Activated naive CD8-positive, alpha-beta T cell treated with anti-CD3 and anti-CD28 coated beads for 36 hours (primary cell): ENCODE data around the gene DUSP1. TPM values are rescaled to one million over a fixed set of nuclear protein-coding genes. Genes with fewer than 3 reads are reported as not detected.

ENCODE experiments used
- DNase-seq: peaks from one replicate; pipeline ENCODE4 v3.0.0; 2021
- H3K27ac Mint-ChIP-seq: one replicate; pipeline ENCODE4 v1.8.0; 2022; ENCODE audit warnings: mild to moderate bottlenecking, moderate library complexity, mixed read lengths
- H3K27me3 Mint-ChIP-seq: one replicate; pipeline ENCODE4 v1.8.0; 2022; ENCODE audit warnings: mild to moderate bottlenecking, mixed read lengths
- H3K36me3 Mint-ChIP-seq: one replicate; pipeline ENCODE4 v1.8.0; 2021; ENCODE audit warnings: mild to moderate bottlenecking, mixed read lengths
- H3K4me1 Mint-ChIP-seq: one replicate; pipeline ENCODE4 v1.8.0; 2021; ENCODE audit warnings: mixed read lengths
- H3K4me3 Mint-ChIP-seq: one replicate; pipeline ENCODE4 v1.8.0; 2022; ENCODE audit warnings: mild to moderate bottlenecking, moderate library complexity, mixed read lengths
- H3K9me3 Mint-ChIP-seq: one replicate; pipeline ENCODE4 v1.8.0; 2022; ENCODE audit warnings: mixed read lengths
- total RNA-seq, 2 experiments: library from RNA; stranded (reverse); gene quantifications; one replicate each; pipeline ENCODE4 v1.2.3, GENCODE V29; 2021

DUSP1 gene
- total RNA-seq, 2 experiments from 2014 or later: 8.7 to 8.9 TPM

- Mint-ChIP-seq H3K36me3 (no peaks in the 10 kb centered on the region), H3K9me3 (no peaks in the 10 kb centered on the region), H3K4me3 (no peak overlapping the region), H3K4me1 (no peaks in the 10 kb centered on the region), H3K27ac (no peak overlapping the region), H3K27me3 (no peaks in the 10 kb centered on the region)
- DNase-seq: no peak
Observed at GRCh38 chr5:172733131-172733973, 37.6 kb downstream of the DUSP1 start.

DNA sequence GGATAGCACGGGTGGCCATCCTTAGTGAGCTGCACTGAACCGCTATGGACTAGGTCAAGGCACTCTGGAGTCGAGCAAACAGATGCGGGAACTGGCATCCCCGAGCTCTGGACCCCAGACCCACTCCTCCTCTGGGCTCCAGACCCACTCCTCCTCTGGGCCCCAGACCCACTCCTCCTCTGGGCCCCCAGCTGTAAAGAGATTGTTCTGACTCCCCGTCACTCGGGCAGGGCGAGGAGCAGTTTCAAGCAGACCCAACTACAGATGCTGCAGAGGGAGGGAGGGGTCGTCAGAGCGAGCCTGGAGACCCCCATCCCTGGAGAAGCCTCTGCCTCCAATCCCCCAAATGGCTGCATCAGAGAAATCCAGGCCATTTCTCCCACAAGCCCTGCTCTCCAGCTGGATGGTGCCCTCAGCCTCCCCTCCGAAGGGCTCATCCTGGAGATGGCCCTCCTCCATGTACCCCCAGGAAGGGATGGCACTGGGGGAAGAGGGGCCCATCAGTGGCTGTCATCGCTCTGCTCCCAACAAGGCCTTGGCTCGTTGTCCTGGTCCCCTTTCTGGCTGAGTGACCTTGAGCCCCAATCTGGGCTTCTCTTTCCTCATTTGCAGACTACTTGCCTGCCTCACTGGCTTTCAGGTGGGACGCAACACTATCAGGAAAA lies 38.7 kb downstream of the DUSP1 start:
- H3K9me3 Mint-ChIP-seq: no peaks in the 10 kb centered on the region
- no peak for DNase-seq
- no peaks in the 10 kb centered on the region for H3K4me1 Mint-ChIP-seq
- no peak overlapping the region for H3K27ac Mint-ChIP-seq
- no peaks in the 10 kb centered on the region for H3K27me3 Mint-ChIP-seq
- no peak overlapping the region for H3K4me3 Mint-ChIP-seq
- H3K36me3 Mint-ChIP-seq: no peaks in the 10 kb centered on the region

GRCh38 chr5:172731680-172732074 lies 39.3 kb downstream of the DUSP1 start:
- no peak for DNase-seq
- Mint-ChIP-seq H3K27me3 (no peaks in the 10 kb centered on the region), H3K36me3 (no peaks in the 10 kb centered on the region), H3K9me3 (no peaks in the 10 kb centered on the region), H3K4me1 (no peaks in the 10 kb centered on the region), H3K4me3 (no peak overlapping the region), H3K27ac (no peak overlapping the region)

GRCh38 chr5:172730981-172731679 lies 39.9 kb downstream of the DUSP1 start:
- Mint-ChIP-seq H3K4me3 (no peak overlapping the region), H3K27me3 (no peaks in the 10 kb centered on the region), H3K36me3 (no peaks in the 10 kb centered on the region), H3K27ac (no peak overlapping the region), H3K4me1 (no peaks in the 10 kb centered on the region), H3K9me3 (no peaks in the 10 kb centered on the region)
- DNase-seq: no peak

DNA sequence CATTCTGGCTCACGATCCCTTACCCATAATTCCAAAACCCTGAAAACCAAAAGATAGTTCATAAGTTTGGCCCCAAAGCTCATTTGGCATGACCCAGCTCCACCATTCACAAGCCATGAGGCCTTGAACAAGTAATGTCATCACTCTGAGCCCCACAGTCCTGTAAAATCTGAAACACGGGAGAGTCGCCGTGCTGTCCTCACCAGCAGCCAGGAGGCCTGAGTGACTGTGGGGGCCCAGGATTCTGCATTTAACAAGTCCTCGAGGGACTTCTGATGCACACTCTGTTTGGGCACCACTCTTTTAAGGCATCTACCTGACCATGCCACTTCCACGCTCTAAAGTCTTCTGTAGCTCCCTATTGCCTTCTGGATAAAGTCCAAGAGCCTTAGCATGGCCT lies 40.8 kb downstream of the DUSP1 start:
- H3K27me3 Mint-ChIP-seq: no peaks in the 10 kb centered on the region

DNA sequence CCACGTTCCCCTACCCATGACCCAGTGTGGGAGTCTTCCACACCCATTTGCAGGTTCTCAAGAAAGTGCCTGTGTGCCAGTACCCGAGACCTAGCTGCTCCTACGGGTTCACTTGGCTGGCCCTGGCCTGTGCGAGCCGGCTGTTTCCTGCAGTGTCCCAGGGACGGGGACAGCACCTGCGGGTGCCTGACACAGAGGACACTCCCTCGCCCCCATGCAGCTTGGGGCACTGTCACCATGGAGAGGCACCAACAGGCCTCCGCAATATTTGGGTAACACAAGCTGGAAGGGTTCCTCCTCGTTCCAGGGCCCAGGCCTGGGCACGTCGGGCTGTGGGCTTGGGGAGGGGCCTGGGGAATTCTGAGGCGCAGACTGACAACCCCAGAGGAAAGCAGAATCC lies 41.4 kb downstream of the DUSP1 start:
- H3K4me1 Mint-ChIP-seq: no peaks in the 10 kb centered on the region
- no peaks in the 10 kb centered on the region for H3K9me3 Mint-ChIP-seq
- no peak for DNase-seq
- no peak overlapping the region for H3K27ac Mint-ChIP-seq
- H3K4me3 Mint-ChIP-seq: no peak overlapping the region
- no peaks in the 10 kb centered on the region for H3K36me3 Mint-ChIP-seq
- H3K27me3 Mint-ChIP-seq: no peaks in the 10 kb centered on the region

More for the DNA sequence above, 40.8 kb downstream of the DUSP1 start:
- H3K4me1 Mint-ChIP-seq: no peaks in the 10 kb centered on the region
- no peak overlapping the region for H3K4me3 Mint-ChIP-seq
- H3K9me3 Mint-ChIP-seq: no peaks in the 10 kb centered on the region
- DNase-seq: no peak
- H3K27ac Mint-ChIP-seq: no peak overlapping the region
- H3K36me3 Mint-ChIP-seq: no peaks in the 10 kb centered on the region

- Mint-ChIP-seq H3K4me1 (no peaks in the 10 kb centered on the region), H3K27ac (no peak overlapping the region), H3K36me3 (no peaks in the 10 kb centered on the region), H3K27me3 (no peaks in the 10 kb centered on the region), H3K4me3 (no peak overlapping the region), H3K9me3 (no peaks in the 10 kb centered on the region)
- DNase-seq: no peak
Observed at GRCh38 chr5:172728481-172729241, 42.3 kb downstream of the DUSP1 start.

- H3K4me1 Mint-ChIP-seq: no peaks in the 10 kb centered on the region
- H3K9me3 Mint-ChIP-seq: no peaks in the 10 kb centered on the region
- H3K27me3 Mint-ChIP-seq: no peaks in the 10 kb centered on the region
- H3K27ac Mint-ChIP-seq: no peak overlapping the region
- no peaks in the 10 kb centered on the region for H3K36me3 Mint-ChIP-seq
- no peak for DNase-seq
- H3K4me3 Mint-ChIP-seq: no peak overlapping the region
Observed at GRCh38 chr5:172727551-172727950, 43.4 kb downstream of the DUSP1 start.

DNA sequence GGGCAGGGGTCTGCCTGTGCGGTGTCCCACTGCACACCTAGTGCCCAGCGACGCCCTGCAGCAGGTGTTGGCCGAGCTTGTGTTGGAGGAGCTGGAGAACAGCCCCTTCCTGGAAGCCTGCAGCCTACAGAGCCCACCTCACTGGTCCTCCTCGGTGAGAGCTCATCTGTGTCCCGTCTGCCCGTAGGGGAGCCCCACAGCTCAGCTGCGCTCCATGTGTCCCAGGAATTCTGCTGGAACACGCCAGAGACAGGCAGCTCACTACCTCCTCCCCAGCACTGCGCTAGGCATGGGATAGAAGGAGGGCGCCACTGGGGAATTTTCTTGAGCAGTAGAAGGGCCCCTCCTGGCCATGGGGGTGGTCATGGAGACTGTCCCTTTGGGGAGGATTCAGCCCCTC lies 44.0 kb downstream of the DUSP1 start:
- no peak for DNase-seq
- Mint-ChIP-seq H3K9me3 (no peaks in the 10 kb centered on the region), H3K27ac (no peak overlapping the region), H3K4me1 (no peaks in the 10 kb centered on the region), H3K27me3 (no peaks in the 10 kb centered on the region), H3K36me3 (no peaks in the 10 kb centered on the region), H3K4me3 (no peak overlapping the region)

GRCh38 chr5:172725785-172726184 lies 45.2 kb downstream of the DUSP1 start:
- H3K27ac Mint-ChIP-seq: no peak overlapping the region
- H3K4me3 Mint-ChIP-seq: no peak overlapping the region
- H3K27me3 Mint-ChIP-seq: no peaks in the 10 kb centered on the region
- H3K9me3 Mint-ChIP-seq: no peaks in the 10 kb centered on the region
- H3K4me1 Mint-ChIP-seq: no peaks in the 10 kb centered on the region
- no peaks in the 10 kb centered on the region for H3K36me3 Mint-ChIP-seq
- DNase-seq: no peak

DNA sequence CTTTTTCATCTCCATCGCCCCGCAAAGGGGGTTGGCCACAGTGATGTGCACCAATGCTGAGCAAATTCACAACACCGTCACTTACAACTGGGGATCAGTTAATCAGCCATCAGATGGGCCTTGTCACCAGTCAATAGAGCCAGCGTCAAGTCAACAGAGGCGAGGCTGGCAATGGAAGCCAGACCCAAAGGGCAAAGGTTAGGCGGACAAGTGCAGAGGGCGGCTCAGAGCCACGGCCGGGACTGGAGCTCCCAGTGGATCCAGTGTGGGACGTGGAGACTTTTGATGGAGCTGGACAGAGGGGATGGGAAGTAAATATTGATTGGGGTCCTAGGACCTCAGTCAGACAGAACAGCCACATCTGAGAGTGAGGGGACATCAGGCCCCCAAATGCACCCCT lies 45.7 kb downstream of the DUSP1 start:
- Mint-ChIP-seq H3K27ac (no peak overlapping the region), H3K4me3 (no peak overlapping the region), H3K36me3 (no peaks in the 10 kb centered on the region), H3K27me3 (no peaks in the 10 kb centered on the region), H3K9me3 (no peaks in the 10 kb centered on the region), H3K4me1 (no peaks in the 10 kb centered on the region)
- DNase-seq: no peak

GRCh38 chr5:172724242-172725183 lies 46.5 kb downstream of the DUSP1 start:
- no peak overlapping the region for H3K4me3 Mint-ChIP-seq
- H3K36me3 Mint-ChIP-seq: no peaks in the 10 kb centered on the region
- no peaks in the 10 kb centered on the region for H3K9me3 Mint-ChIP-seq
- H3K27me3 Mint-ChIP-seq: no peaks in the 10 kb centered on the region
- no peaks in the 10 kb centered on the region for H3K4me1 Mint-ChIP-seq
- no peak overlapping the region for H3K27ac Mint-ChIP-seq
- no peak for DNase-seq

DNA sequence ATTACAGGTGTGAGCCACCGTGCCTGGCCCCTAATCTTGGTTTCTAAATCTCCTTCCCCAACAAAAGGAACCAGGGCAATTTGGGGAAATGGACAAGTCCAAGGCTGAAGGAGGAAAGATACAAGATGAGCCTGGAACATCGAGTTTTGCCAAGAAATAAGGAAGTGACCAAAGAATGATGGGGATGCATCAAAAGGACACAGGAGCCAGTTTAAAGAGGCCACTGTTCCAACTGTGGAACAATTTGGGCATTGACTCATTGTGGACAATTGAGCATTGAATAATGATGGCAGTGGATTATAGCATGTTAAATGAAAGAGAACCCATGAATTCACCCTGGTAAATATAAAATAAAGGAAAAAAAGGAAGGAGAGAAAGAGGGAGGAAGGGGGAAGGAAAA lies 47.5 kb downstream of the DUSP1 start:
- Mint-ChIP-seq H3K4me3 (no peak overlapping the region), H3K36me3 (no peaks in the 10 kb centered on the region), H3K27ac (no peak overlapping the region), H3K4me1 (no peaks in the 10 kb centered on the region), H3K9me3 (no peaks in the 10 kb centered on the region), H3K27me3 (no peaks in the 10 kb centered on the region)
- no peak for DNase-seq

GRCh38 chr5:172722327-172722815 lies 48.6 kb downstream of the DUSP1 start:
- no peaks in the 10 kb centered on the region for H3K4me1 Mint-ChIP-seq
- H3K27me3 Mint-ChIP-seq: no peaks in the 10 kb centered on the region
- no peak overlapping the region for H3K4me3 Mint-ChIP-seq
- H3K36me3 Mint-ChIP-seq: no peaks in the 10 kb centered on the region
- DNase-seq: no peak
- no peak overlapping the region for H3K27ac Mint-ChIP-seq
- H3K9me3 Mint-ChIP-seq: no peaks in the 10 kb centered on the region
